ENCODE results near the gene ITPRID1.

Gene ITPRID1

DNA sequence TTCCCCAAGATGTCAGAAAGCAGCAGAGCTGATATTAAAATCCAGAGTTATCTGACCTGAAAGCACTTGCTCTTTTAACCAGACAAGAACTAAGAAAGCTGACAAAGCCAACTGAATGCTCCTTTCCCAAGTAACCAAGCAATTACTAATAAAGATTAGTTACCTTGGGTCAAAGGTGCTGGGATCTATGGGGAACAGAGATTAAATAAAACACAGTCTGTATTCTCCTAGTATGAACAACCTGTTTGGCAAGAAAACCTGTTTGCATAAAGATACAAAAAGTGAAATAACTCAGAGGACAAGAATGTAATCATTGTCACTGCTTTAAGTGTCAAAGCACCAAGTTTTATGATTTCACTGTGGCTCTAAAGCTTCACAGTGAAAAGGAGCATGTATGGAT lies 35.7 kb downstream of the ITPRID1 start:
- Histone ChIP-seq H3K27ac (no peak overlapping the region), H4K20me1 (ENCODE audit: insufficient read depth) (no peaks in the 10 kb centered on the region), H2AFZ (ENCODE audit: low read depth) (no peak overlapping the region), H3K4me2 (no peak overlapping the region), H3K4me3 (IDR thresholded peaks at IDR 0.05; ENCODE audit: insufficient read depth, low read depth, low read length) (no peak overlapping the region), H3K36me3 (ENCODE audit: insufficient read depth) (no peaks in the 10 kb centered on the region), H3K27me3 (ENCODE audit: insufficient read depth, low read depth) (no peaks in the 10 kb centered on the region), H3K9ac (no peak overlapping the region), H3K4me1 (ENCODE audit: low read depth, poor library complexity, severe bottlenecking) (no peaks in the 10 kb centered on the region), H3K79me2 (ENCODE audit: insufficient read depth, low read depth) (no peaks in the 10 kb centered on the region)
- TF ChIP-seq, protein P1, sequence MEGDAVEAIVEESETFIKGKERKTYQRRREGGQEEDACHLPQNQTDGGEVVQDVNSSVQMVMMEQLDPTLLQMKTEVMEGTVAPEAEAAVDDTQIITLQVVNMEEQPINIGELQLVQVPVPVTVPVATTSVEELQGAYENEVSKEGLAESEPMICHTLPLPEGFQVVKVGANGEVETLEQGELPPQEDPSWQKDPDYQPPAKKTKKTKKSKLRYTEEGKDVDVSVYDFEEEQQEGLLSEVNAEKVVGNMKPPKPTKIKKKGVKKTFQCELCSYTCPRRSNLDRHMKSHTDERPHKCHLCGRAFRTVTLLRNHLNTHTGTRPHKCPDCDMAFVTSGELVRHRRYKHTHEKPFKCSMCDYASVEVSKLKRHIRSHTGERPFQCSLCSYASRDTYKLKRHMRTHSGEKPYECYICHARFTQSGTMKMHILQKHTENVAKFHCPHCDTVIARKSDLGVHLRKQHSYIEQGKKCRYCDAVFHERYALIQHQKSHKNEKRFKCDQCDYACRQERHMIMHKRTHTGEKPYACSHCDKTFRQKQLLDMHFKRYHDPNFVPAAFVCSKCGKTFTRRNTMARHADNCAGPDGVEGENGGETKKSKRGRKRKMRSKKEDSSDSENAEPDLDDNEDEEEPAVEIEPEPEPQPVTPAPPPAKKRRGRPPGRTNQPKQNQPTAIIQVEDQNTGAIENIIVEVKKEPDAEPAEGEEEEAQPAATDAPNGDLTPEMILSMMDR (conservative IDR thresholded peaks at IDR 0.05; ENCODE audit: low read depth, low read length), result no peak

DNA sequence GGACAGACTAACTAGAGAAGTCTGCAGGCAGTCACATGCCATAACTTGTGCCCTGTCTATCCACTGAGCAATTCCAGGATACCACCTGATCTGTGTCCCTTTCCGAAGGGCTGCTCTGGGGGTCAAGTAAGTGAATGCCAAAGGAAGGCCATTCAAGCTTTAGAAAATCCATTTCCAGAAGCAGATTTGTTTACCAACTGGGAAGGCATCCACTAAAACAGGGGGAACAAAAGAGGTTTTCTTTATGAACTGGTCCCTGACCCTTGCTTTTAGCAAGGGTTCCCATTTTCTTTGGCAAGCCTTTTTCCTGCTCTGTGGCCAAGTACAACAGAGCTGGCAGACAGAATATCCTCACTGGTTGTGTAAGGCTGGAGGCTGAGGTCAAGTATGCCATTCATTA lies 36.5 kb downstream of the ITPRID1 start:
- no peaks in the 10 kb centered on the region for H4K20me1 ChIP-seq (ENCODE audit: insufficient read depth)
- H2AFZ ChIP-seq (ENCODE audit: low read depth), result no peak overlapping the region
- no peaks in the 10 kb centered on the region for H3K4me1 ChIP-seq (ENCODE audit: low read depth, poor library complexity, severe bottlenecking)
- H3K36me3 ChIP-seq (ENCODE audit: insufficient read depth), result no peaks in the 10 kb centered on the region
- H3K27ac ChIP-seq, result no peak overlapping the region
- no peak overlapping the region for H3K4me2 ChIP-seq
- H3K4me3 ChIP-seq (IDR thresholded peaks at IDR 0.05; ENCODE audit: insufficient read depth, low read depth, low read length), result no peak overlapping the region
- TF ChIP-seq, protein P1 (conservative IDR thresholded peaks at IDR 0.05; ENCODE audit: low read depth, low read length), result no peak
- no peaks in the 10 kb centered on the region for H3K79me2 ChIP-seq (ENCODE audit: insufficient read depth, low read depth)
- no peaks in the 10 kb centered on the region for H3K27me3 ChIP-seq (ENCODE audit: insufficient read depth, low read depth)
- H3K9ac ChIP-seq, result no peak overlapping the region

- no peaks in the 10 kb centered on the region for H3K4me1 ChIP-seq (ENCODE audit: low read depth, poor library complexity, severe bottlenecking)
- no peak overlapping the region for H2AFZ ChIP-seq (ENCODE audit: low read depth)
- no peaks in the 10 kb centered on the region for H4K20me1 ChIP-seq (ENCODE audit: insufficient read depth)
- H3K27me3 ChIP-seq (ENCODE audit: insufficient read depth, low read depth), result no peaks in the 10 kb centered on the region
- no peak overlapping the region for H3K9ac ChIP-seq
- TF ChIP-seq, protein P1 (conservative IDR thresholded peaks at IDR 0.05; ENCODE audit: low read depth, low read length), result no peak
- H3K4me3 ChIP-seq (IDR thresholded peaks at IDR 0.05; ENCODE audit: insufficient read depth, low read depth, low read length), result no peak overlapping the region
- no peak overlapping the region for H3K4me2 ChIP-seq
- H3K27ac ChIP-seq, result no peak overlapping the region
- no peaks in the 10 kb centered on the region for H3K79me2 ChIP-seq (ENCODE audit: insufficient read depth, low read depth)
- H3K36me3 ChIP-seq (ENCODE audit: insufficient read depth), result no peaks in the 10 kb centered on the region
Measured at GRCh38 chr7:31553661-31554081, 39.8 kb downstream of the ITPRID1 start.

DNA sequence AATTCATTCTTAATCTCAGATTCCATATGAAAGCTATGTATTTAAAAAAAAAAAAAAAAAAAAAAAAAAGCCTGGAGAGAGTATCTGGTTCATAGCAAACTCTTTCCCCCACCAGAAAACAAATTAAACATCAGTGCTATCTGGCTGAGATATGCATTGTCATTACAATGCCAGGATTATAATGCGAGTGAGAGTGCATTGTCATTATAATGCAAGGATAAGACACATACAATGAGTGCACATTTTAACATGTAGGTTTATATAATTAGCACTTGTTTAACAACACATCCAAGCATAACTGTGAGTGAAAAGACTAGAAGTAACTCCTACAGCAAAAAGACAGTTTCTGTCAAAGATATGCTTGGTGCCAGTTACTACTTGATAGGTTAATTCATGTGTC lies 48.1 kb downstream of the ITPRID1 start:
- no peak overlapping the region for H3K4me3 ChIP-seq (IDR thresholded peaks at IDR 0.05; ENCODE audit: insufficient read depth, low read depth, low read length)
- H3K79me2 ChIP-seq (ENCODE audit: insufficient read depth, low read depth), result no peaks in the 10 kb centered on the region
- no peaks in the 10 kb centered on the region for H3K4me1 ChIP-seq (ENCODE audit: low read depth, poor library complexity, severe bottlenecking)
- H4K20me1 ChIP-seq (ENCODE audit: insufficient read depth), result no peaks in the 10 kb centered on the region
- H2AFZ ChIP-seq (ENCODE audit: low read depth), result no peak overlapping the region
- no peaks in the 10 kb centered on the region for H3K36me3 ChIP-seq (ENCODE audit: insufficient read depth)
- H3K4me2 ChIP-seq, result no peak overlapping the region
- TF ChIP-seq, protein P1 (conservative IDR thresholded peaks at IDR 0.05; ENCODE audit: low read depth, low read length), result no peak
- H3K27ac ChIP-seq, result no peak overlapping the region
- no peaks in the 10 kb centered on the region for H3K27me3 ChIP-seq (ENCODE audit: insufficient read depth, low read depth)
- no peak overlapping the region for H3K9ac ChIP-seq

All from KMS-11 (cell line).